CD4-positive, alpha-beta T cell treated with Interleukin-15 for 1 hour (primary cell): ENCODE measurements around the gene GSC2.

Experiments
- DNase-seq: peaks from one replicate; pipeline ENCODE4 v3.0.0-alpha.2; 2020

GSC2 gene, protein sequence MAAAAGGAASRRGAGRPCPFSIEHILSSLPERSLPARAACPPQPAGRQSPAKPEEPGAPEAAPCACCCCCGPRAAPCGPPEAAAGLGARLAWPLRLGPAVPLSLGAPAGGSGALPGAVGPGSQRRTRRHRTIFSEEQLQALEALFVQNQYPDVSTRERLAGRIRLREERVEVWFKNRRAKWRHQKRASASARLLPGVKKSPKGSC

DNA sequence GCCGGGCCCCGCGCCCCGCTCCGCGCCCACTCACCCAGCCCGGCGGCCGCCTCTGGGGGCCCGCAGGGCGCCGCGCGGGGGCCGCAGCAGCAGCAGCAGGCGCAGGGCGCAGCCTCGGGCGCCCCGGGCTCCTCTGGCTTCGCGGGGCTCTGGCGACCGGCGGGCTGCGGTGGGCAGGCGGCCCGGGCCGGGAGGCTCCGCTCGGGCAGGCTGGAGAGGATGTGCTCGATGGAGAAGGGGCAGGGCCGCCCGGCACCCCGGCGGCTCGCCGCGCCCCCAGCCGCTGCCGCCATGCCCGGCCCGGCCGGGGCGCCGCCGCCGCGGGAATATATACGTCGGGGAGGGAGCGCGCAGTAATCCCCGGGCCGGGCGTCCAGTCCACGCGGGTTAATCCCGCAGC, at the start of gene GSC2:
GSC2 (minus strand) TSS at position 302 of the 400 bp plus-strand sequence; CDS start at position 293, 9 bp downstream.
- no peak for DNase-seq

DNA sequence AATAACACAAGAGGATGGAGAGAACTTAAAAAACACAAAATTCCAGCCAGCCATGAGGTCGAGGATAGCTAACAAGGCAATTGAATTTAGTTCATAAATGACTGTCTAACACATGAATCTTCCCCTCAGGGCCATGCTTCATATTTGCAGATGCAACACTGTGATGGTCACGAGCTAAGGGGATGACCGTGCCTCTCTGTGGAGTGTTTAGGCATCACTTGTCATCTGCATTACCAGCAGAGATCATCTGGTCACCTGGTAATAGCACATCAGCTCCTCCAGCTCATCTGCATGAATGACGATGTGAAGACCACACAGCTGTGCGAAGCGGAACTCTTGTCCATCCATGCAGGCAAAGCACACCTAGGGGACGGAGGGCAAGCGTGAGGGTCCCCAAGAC, 49.4 kb upstream of the GSC2 start:
- DNase-seq, result no peak

DNA sequence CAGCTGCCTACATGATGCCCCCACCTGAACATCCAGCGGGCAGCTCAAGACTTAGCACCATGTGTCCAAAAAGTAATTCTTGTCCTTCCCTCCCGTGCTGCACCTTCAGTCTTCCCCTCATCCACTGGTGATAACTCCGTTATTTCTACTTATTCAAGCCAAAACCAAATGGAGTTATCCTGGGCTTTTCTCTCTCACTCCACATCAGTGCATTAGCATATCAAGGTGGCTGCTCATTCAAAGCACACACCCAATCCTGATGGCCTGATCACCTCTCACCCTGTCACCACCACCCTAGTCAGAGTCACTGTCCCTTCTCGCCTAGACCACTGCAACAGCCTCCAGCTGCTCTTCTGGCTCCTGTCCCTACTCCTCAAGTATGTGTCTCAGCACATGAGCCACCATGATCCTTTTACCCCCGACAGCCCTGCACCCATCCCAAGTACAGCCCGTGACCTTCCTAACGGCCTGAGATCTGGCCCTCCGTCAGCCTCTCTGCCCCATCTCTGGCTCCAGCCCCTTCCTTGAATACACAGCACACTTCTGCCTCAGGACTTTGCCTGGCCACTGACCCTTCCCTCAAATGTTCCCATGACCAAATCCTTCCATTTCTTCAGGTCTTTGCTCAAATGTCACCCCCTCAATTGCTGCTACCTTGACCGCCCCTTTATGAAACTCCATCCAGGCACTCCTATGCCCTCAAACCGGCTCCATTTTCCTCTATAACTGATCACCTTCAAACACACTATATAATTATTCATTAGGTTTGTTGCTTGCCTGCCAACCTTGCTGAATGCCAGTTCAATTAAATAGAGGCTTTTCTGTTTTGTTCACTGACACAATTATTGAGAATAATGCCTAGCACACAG, 48.1 kb upstream of the GSC2 start:
- DNase-seq, result no peak

DNA sequence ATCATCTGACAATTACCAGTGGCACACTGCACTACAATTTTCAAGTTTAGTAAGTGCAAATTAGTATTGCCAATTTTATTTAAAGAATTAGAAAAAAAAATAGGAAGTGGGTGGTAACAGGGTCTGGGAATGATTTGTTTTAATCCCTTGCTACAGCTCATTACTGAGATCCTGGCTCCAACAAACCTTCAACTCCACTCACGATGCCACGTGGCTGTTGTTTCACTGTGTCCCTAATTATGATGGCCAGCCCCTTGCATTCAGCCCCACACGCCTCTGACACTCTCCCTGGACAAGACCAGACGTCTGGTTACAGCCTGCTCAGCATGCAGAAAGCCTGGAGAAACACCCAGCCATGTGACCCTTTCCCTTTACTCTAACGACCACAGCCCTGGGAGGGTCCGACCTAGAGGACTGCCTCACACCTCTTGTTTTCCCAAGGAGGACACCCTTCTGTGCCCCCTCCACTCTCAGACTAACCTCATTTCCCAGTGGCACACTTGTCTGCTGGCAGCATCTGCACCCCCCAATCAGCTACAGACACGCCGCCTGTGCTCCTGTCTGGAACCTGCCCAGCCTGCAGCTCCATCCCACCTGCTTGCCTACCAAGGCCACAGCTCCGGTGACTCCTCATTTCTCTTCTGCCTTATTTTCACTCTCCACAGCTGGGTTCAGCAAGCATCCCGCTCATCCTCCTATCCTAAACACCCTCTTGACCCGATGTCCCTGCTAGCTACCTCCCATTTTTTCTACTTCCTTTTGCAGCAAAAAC, 46.9 kb upstream of the GSC2 start:
- no peak for DNase-seq

DNA sequence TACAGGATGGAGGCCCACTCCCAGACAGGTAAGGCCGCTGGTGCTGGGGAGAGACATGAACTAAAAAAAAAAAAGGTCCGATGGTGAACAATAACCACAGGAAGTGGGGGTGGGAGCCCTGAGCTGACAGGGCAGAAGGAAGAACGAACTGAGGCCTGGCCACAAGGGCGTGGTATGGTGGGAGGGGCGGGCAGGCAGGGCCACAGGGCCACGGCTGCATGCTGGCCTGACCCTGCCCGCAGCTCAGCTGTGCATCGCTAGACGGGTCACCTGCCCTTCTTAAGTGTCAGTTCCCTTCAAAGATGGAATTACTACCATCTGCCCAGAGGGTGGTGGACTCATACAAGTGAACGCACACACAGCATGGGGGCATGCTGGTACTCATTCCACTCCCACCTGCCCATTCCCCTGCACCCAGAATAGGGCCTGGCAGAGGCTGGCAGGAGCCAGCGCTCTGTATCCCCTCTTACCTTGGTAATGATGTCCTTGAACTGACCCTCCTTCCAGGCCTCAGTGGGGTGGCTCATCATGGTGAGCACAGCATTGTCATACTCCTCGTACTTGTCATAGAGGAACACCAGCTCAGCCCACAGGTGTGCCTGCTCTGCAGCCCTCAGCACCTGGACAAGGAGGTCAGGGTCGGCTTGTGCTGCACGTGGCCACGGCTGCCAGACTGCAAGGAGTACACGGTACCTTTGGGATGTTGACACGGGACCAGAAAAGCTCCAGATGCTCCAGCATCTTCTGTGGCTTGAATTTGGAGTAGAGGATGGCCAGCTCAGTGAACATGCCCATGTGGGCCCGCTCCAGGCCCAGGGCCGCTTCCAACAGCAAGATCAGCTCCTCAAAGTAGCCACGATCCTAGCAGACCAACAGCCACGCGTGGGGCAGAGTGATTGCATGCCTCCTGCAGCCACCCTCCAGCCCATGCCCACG, 46.0 kb upstream of the GSC2 start:
- DNase-seq, result no peak

DNA sequence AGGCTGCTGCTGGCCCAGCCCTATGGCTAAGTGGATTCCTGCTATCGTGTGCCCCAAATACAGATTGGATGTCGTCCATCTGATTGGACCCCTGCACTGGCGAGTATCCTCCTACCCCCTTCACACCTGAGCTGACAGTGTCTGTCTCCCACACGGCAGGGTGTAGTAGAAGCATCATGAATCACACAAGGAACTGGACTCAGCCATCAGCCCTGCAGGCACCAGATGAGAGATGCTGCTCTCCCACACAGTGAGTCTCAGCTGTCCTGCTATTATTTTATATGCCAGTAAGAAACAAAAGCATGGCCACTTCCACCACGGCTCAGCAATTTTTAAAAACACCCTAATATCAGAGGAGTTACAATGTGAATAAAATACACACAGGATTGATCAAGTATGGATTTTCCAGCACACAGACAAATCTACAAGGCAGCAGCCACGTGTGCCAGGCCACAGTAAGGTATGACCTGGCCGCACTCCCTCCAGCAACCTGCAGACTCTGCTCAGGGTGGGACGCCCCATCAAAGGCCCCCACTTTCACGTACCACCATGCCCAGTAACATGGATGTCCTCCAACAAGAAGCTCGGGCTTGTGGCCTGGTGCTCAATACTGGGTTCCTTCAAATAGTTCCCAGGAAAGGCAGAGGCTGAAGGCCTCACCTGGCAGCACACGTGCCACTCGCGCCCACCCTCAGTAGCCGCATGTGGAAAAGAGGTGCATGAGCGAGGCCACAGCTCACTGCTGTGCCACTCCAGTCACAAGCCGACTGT, 44.9 kb upstream of the GSC2 start:
- DNase-seq, result no peak

DNA sequence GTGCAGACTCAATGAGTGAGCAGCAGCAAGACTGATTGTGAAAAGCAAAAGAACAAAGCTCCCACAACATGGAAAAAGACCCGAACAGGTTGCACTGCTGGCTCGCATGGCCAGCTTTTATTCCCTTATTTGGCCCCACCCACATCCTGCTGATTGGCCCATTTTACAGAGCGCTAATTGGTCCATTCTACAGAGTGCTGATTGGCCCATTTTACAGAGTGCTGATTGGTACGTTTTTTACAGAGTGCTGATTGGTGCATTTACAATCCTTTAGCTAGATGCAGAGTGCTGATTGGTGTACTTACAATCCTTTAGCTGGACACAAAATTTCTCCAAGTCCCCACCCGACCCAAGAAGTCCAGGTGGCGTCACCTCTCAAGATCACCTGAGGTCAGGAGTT, 43.8 kb upstream of the GSC2 start:
- DNase-seq, result no peak

DNA sequence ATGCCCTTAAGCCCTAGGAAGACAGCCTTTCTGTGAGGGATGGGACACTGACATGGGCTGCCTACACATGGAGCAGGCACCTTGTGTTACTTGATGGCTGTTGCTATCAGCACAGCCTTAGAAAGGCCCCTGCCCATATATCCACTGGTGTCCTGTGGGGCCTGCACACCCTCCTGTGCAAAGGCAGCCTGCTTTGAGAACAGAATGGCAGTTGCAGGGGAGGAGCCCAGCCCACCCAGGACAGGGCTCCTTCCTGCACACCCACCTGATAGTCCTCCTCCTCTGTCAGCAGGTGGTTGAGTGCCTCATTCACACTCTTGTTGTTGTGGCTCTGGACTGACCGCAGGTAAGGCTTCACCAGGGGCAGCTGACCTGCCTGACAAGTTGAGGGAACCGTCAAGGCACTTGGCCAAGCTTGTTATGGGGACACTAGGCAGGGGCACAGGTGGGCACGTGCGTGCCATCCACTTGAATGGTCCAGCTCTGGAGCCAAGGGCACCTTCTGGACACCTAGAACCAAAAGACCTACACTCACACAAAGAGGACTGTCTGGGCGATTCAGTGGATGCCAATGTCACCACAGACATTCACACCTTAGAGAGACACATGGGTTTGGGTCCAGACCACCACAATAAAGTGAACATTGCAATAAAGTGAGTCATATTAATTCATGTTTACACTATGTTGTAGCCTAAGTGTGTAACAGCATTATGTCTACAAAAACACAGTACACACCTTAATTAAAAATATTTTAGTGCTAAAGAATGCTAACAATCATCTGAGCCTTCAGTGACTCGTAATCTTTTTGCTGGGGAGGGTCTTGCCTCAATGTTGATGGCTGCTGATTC, 37.8 kb upstream of the GSC2 start:
- no peak for DNase-seq

DNA sequence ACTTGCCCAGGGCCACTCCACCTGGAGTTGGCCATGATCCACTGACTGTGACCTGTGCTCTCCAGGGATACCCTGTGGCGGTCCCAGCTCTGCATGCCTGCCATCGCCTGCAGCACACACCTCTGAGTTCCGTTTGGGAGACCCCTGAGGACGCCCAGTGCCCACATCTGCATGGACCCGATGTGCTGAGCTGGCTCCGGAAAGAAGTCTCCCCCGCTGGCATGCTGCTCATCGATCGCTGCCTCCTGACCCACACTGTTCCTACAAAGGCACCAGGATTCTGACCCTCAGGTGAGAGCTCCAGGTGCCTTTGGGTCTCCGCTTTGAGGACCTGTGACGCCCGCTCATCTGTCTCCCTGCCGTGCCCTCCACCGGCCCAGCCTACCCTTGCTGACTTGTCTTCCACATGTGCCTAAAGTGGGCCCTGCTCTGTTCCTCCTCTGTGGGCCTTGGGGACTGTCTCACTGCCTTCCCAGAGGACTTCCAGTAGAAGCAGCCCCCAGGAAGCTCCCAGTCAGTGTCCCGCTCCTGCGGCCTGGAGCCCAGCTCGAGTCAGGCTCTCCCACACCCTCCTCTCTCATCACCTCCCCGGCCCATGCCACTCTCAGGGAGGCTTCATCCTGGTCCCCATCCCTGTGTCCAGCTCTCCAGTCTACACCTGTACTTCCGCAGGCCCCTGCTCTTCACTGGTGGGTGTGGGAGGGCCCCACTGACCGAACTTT, 34.3 kb upstream of the GSC2 start:
- DNase-seq, result no peak

DNA sequence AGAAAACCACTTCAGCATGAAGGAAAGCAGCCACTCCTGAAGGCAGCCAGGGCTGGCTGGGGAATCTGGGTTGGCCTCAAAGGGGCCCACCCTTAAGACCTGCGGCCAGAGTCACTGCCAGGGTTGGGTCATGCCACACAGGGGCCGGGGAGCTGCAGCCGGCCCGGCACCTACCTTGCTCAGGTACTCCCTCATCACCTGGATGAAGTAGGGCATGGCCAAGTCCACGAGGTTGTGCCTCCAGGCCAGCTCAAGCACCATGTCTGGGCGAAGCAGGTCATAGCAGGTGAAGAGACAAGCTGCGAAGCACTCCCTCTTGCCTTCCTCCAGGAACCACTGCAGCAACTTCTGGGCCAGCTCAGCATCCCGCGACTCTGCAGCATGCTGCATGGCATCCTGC, 33.1 kb upstream of the GSC2 start:
- no peak for DNase-seq

DNA sequence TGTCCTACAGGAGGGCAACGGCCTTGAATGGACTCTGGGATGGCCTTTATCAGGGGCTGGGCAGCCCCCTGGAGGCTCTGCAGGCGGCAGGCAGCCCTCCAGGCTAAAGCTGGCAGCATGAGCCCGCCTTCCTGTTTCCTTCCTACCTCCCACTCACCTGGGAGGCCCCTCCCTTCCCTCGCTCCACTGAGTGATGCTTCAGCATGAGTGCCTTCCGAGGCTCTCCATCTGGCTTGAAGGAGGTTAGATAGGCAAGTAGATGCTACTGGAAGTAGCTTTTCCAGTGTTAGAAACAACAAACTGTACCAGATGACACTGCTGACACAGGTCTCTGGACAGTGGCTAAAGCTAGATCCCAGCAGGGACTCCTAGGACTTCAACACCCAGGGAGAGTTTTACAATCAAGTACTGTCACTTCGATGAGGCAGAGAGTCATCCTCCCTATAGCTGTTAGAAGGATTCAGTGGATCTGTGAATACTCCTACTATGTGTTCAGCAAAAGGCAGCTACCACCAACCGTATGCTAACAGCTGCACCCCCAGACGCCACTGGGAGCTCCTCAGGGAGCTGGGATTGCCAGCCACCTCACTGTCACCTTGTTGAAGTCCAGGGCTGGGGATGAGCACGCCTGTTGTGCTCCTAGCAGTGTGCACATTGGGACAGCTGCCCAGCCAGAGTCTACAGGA, 32.5 kb upstream of the GSC2 start:
- DNase-seq, result no peak

DNA sequence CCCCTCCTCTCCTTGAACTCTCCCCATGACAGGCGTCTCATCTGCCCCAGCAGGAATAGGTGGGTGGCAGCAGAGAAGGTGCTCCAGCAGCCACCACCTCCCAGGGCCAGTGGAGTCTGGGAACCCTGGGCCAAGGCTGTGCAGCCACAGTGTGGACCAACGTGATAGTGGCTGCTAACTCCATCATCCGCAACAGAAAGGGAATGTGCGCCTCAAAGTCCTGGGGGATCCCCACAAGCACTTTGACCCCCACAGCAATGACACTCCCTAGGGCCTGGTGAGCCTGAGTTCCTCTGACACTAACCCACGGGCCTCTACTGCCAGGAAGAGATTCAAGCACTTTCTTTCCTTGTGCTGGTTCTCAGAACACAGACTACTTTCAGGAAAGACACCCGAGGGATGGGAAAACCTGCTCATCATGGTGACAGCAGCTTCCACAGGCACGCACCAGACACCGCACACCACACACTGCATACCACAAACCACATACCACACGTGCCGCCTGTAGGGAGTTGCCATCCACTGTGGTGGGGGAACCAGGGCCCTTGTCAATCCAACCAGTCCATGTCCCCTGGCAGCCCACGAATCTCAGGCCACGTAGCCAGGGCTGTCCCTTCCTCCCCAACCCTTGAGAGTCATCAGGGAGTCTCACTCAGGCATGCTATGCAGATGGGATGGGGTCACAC, 31.8 kb upstream of the GSC2 start:
- no peak for DNase-seq

DNA sequence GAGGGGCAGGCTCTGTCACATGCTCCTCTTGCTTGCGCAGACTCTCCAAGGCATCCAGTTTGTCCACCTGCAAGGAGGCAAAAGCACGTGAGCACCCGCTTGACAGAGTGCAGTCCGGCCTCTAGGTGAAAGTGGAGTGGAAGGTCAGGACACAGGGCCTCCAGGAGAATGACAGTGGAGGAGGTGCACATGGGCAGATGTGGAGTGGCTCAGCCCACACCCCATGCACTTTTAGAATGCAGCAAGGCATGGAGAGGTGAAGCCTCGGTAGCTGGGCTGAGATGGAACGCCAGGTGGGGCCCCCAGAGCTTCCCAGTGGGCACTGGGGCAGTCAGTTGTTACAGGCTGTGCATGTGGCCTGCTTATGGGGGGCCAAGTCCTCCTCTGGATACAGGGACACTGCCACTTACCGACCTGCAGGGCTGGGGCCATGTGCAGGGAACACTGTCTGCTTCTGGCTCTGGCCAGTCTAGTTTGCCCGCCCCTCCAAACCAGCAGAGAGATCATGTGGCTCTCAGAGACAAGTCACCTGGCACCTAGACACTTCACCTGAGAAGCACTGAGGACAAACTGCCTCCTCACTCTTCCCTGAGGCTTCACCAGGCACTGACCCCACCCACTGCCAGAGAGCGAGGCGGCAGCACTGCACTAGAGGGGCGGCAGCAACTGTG, 30.8 kb upstream of the GSC2 start:
- no peak for DNase-seq

DNA sequence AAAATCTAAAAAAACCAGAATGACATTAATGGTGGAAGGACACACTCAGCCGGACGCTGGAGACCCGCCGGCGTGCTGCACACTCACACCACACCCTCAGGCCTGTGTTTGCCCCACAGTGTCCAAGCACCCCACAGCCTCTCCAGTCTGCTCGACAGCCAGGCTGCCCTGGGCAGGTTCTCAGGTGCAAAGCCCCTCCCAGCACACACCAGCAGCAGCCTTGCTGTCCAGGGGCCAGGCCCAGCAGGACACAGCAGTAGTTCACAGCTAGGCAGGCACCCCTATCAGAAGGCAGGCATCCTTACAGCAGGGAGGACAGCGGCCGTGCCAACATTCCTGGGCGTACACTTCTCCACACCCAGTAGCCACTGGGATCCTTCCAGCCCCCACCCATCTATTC, 30.1 kb upstream of the GSC2 start:
- DNase-seq, result no peak

DNA sequence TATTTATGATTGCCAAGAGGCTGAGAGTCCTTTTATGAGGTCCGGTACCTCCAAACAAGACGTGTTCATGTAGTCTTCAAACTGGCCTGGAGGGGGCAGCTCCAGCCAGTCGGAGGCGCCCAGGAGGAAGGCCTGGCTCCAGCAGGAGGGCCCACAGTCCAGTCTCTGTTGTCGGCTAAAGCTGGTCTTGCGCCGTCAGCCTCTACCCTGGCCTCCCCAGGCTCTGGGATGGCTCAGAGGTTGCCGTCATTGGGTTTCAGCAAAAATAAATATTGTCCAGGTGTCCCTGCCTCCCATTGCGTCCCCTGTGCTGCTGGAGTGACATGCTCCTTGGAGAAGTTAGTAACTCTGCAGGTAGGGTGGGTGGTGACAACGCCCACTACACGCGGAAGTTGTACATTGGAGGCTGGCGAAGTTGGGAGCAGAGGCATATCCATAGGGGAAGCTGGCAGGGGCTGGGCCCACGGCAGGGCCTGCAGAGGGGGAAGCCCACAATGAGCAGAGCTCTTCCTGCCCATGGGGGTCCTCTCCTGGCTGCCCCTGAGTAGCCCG, 29.5 kb upstream of the GSC2 start:
- peak; percentile 59 for DNase-seq

DNA sequence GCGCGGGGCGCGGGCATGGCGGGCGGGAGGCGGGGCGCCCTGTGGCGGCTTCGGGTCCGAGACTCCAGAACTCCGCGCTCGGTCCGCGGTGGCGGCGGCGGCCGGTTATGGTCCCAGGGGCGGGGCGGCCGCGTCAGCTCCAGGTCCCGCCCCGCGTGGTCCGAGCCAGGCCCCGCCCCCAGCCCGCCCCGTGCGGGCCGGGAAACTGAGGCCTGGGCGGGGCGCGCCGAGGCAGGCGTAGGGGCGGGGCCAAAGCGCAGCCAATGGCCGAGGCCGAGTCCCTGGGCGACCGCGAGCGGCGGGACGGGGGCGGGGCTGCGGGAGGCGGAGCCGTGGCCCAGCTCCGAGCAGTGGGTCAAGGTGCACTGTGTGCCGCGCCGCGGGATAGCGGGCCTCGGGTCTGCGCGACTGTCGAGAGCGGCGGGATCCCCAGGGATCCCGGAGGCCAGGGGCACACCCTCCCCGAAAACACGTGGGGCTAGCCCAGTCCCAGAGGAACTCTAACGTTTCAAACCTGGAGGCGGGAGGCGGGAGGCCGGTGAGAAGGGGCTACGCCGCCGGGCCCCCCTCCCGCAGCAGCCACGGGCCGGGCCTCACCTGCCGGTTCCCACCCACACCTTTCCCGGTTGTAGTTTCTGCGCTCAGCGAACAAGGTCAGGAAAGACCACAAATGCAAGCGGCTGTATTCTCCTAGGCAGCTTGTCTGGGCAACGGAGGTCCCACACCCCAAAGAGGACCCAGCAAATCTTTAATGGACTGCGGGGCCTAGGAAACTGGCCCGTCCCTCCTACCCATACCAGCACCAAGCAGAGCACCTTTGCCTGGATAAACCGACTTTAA, 28.8 kb upstream of the GSC2 start, which contains the start of gene SLC25A1:
SLC25A1 (minus strand) TSS at position 80 of the 840 bp plus-strand sequence; CDS start at position 17, 63 bp downstream.
- peak; percentile 84 for DNase-seq
